Activated CD4-positive, alpha-beta T cell treated with anti-CD3 and anti-CD28 coated beads, Interleukin-2, amount 50 U/mL, for 48 hours (primary cell): ENCODE data around the gene BMX.

Experiments
- DNase-seq, 2 experiments: peaks; one replicate each; pipeline ENCODE4 v3.0.0-alpha.2; 2020

The BMX gene

GRCh38 chrX:15576019-15576418 is 75.4 kb downstream of the BMX start:
- no peak for DNase-seq

DNA sequence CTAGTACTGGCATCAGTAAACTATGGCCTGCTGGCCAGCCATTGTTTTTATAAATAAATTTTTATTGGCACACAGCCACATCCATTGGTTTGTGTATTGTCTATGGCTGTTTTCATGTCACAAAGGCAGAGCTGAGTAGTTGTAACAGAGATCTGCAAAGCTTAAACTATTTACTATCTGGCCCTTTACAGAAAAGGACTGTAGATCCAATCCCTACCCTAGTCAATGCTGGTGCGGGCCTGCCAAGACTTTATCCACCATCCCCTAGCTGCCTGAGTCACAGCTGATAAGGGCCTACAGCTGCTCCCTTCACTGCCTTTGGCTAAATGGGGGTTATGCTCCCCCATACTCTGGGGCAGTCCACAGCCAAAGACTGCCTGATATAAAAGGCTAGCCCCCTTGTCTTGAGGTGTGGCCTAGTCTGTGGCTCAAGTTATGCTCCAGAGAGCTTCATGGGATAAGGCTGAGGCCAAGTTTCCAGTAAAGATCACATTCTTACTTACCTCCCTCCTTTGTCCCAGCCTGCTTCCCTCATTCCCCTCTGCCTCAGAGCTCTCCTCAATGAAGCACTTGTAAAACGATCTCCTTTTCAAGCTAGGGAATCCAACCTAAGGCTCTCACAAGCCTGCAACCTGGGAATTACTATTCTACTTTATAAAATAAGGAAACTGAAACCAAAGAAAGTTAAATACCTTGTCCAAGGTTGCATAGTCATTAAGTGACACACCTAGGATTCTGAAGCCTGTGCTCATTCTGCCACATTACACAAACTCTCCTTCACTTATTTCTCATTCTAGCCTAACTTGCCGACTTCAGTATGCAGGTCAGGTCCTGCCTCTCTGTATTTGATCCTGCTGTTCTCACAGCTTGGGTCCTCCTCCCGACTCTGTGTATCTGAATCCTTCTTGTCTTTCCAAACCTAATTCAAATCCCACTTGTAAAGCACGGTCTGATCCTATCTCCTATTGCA is 79.5 kb downstream of the BMX start:
- DNase-seq = no peak

GRCh38 chrX:15594371-15594770 is 93.8 kb downstream of the BMX start:
- no peak for DNase-seq

- DNase-seq = no peak
Observed at GRCh38 chrX:15598026-15598425, 97.4 kb downstream of the BMX start.

- DNase-seq = no peak
Observed at GRCh38 chrX:15599461-15599860, 98.9 kb downstream of the BMX start.

DNA sequence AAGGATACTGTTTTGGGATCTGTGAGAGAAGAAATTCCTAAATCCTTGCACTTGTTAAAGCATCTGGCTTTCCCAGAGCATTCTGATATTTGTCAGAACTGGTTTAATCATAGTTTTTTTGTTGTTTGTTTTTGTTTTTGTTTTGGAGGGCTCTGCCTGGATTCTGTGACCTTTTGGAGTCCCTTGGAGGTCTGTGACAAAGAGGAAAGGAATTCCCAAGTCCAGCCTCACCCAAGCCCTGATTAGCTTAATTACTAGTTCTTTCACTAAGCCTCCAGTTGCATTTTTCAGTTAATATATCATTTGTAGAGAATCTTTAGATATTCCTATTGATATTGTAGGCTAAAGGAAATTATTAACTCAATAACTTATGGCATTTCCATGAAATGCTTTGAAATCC is 99.4 kb downstream of the BMX start:
- DNase-seq = no peak

GRCh38 chrX:15600745-15601144 is 100.1 kb downstream of the BMX start, which contains the start of gene ACE2:
Gene ACE2, minus strand, starts transcription at chrX:15600960. Its CDS starts 49 bp downstream, at chrX:15600911.
- DNase-seq = no peak

DNA sequence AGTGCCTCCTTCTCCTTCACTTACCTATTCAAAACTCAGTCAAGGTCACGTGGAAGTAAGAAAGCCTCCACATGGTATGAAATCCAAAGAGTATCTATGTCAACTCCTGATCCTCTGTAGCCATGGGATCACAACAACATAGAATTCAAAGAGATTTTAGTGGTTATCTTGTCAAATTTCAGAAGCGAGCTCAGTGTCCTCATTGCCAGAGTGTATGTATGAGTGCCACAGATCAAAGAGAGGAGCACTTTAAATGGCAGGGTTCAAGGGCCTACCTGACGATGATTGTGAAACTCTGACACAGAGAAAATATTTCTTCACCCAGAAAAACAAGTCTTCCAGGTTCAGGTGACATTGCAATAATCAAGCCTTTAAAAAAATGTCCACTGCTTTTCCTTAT is 101.3 kb downstream of the BMX start:
- DNase-seq = no peak

DNA sequence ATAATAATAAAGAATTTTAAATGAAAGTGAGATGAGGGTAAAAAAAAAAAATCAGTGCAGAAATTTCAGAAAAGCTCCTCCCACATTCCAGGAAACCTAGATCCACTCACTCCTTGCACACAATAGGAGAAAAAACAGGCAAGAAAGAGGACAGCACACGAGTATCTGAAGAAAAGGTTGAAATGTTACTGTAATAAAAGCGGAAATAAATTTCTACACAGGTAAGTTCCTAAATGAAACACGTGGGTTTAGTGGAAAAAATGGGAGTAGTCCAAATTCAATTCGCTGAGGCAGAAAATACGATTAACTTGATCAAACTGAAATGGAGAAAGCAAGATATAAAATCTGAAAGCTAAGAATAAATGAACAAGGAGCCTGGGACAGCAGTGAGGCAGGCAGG is 102.2 kb downstream of the BMX start:
- DNase-seq = no peak

- DNase-seq = no peak
Observed at GRCh38 chrX:15605226-15605625, 104.6 kb downstream of the BMX start.
